Measurements from ENCODE around the gene CHST11. TPM values are rescaled to one million over a fixed set of nuclear protein-coding genes. Genes with fewer than 3 reads are reported as not detected.

Gene CHST11
- total RNA-seq, 2 donors from 2014 or later = 2.9 to 4.9 TPM

DNA sequence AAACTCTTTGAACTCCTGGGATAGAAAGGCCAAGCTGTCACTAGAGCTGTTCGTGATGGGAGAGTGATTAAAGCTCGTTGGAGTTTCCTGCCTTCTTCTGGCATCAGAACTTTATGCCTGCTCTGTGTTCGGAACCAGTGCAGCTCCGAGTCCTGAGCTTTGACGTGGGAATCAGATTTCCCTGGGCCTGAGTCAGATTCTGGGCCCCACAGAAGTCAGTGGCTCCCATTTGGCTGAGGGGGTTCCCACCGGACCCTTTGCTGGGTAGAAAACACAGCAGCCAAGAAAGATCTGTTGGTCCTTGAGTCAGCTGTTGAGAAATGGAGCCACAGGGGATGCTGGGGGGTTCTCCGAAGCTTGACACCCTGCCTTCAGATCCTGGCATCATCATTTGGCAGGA lies 238.0 kb downstream of the CHST11 start:
- no peak overlapping the region for H3K27ac ChIP-seq
- no peak for DNase-seq
- H3K36me3 ChIP-seq = no peaks in the 10 kb centered on the region
- no peak overlapping the region for H3K4me3 ChIP-seq
- intact Hi-C loops (cut with DNase I) = no loop called here
- no peaks in the 10 kb centered on the region for H3K27me3 ChIP-seq
- no peaks in the 10 kb centered on the region for H3K4me1 ChIP-seq
- no peaks in the 10 kb centered on the region for H3K9me3 ChIP-seq
- no peak overlapping the region for H3K9ac ChIP-seq (ENCODE audit: low read depth in 2 of 2, low read length in 2 of 2)
- TF ChIP-seq, protein P1, sequence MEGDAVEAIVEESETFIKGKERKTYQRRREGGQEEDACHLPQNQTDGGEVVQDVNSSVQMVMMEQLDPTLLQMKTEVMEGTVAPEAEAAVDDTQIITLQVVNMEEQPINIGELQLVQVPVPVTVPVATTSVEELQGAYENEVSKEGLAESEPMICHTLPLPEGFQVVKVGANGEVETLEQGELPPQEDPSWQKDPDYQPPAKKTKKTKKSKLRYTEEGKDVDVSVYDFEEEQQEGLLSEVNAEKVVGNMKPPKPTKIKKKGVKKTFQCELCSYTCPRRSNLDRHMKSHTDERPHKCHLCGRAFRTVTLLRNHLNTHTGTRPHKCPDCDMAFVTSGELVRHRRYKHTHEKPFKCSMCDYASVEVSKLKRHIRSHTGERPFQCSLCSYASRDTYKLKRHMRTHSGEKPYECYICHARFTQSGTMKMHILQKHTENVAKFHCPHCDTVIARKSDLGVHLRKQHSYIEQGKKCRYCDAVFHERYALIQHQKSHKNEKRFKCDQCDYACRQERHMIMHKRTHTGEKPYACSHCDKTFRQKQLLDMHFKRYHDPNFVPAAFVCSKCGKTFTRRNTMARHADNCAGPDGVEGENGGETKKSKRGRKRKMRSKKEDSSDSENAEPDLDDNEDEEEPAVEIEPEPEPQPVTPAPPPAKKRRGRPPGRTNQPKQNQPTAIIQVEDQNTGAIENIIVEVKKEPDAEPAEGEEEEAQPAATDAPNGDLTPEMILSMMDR (IDR thresholded peaks at IDR 0.05) = no peak

DNA sequence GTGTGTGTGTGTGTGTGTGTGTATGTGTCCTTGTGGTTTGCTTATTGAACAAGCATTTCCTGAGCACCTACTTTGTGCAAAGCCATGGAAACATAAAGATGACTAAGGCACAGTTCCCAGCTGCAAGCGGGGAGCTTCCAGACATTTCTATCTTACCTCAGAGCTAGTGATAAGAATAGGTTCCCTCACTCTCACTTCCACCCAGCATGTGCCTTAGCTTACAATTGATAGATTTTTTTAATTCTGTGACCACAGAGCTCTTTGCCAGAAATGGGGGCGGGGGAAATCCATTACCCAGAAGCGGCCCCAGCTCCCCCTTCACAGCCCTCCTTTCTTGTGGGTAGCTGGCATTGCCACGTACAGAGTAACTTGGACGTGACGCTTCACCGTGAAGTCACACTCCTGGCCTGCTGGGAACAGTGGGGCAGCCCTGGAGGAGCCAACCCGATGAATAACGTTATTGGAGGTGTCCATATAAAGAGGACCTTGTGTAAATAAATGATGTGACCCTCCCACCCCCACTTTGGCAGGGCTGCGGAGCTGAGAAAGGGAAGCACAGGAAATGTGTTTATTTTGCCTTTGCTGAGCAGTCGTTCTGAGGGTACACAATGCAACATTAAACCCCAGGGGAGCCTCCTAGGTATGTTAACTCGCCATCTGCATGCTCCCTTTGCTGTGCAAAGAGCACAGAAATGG lies 238.9 kb downstream of the CHST11 start:
- intact Hi-C loops (cut with DNase I) = no loop called here
- H3K27ac ChIP-seq = no peak overlapping the region
- H3K4me3 ChIP-seq = no peak overlapping the region
- H3K36me3 ChIP-seq = no peaks in the 10 kb centered on the region
- TF ChIP-seq, protein P1 (IDR thresholded peaks at IDR 0.05) = no peak
- DNase-seq = no peak
- H3K9me3 ChIP-seq = no peaks in the 10 kb centered on the region
- H3K9ac ChIP-seq (ENCODE audit: low read depth in 2 of 2, low read length in 2 of 2) = no peak overlapping the region
- no peaks in the 10 kb centered on the region for H3K27me3 ChIP-seq
- no peaks in the 10 kb centered on the region for H3K4me1 ChIP-seq

- DNase-seq = no peak
- Histone ChIP-seq H3K9ac (ENCODE audit: low read depth in 2 of 2, low read length in 2 of 2) (no peak overlapping the region), H3K27me3 (no peaks in the 10 kb centered on the region), H3K9me3 (no peaks in the 10 kb centered on the region), H3K4me1 (no peaks in the 10 kb centered on the region), H3K36me3 (no peaks in the 10 kb centered on the region), H3K4me3 (no peak overlapping the region), H3K27ac (no peak overlapping the region)
- intact Hi-C loops (cut with DNase I) = no loop called here
- TF ChIP-seq, protein P1 (IDR thresholded peaks at IDR 0.05) = no peak
Measured at GRCh38 chr12:104697186-104697585, 240.4 kb downstream of the CHST11 start.

- Histone ChIP-seq H3K27ac (no peak overlapping the region), H3K9ac (ENCODE audit: low read depth in 2 of 2, low read length in 2 of 2) (no peak overlapping the region), H3K9me3 (no peaks in the 10 kb centered on the region), H3K27me3 (no peaks in the 10 kb centered on the region), H3K4me3 (no peak overlapping the region), H3K36me3 (no peaks in the 10 kb centered on the region), H3K4me1 (no peaks in the 10 kb centered on the region)
- no peak for DNase-seq
- TF ChIP-seq, protein P1 (IDR thresholded peaks at IDR 0.05) = no peak
- intact Hi-C loops (cut with DNase I) = no loop called here
Measured at GRCh38 chr12:104698871-104699270, 242.1 kb downstream of the CHST11 start.

DNA sequence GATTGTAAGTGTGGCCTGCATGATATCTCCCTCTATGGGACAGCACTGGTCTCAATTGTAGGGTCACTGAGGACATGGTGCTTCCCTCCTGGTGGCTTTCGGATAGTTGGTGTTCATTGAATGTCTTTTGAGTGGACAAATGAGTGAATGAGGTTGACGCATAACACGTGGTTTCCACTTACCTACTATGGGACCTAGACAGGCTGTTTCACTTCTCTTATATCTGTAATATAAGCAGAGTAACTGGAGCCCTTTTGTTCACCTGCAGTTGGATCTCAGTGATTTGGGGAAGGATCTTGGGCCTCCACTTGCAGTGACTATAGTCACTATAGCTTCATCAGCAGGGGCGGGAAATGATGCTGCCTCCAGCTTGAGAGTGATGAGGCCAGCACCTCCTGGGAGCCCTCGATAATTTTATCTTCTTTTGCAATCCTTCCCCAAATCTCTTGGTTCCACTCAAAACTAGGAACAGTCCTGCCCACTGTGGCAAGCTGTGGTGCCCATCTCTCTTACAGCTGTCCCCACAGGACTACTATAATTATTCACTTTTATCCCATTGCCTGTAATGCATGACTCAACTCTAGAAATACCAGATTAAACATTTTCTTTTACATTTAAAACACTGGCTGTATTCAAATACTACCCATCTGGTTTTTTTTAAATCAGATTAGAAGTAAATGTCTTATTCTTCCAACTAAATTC lies 242.9 kb downstream of the CHST11 start:
- Histone ChIP-seq H3K27ac (no peak overlapping the region), H3K9me3 (no peaks in the 10 kb centered on the region), H3K9ac (ENCODE audit: low read depth in 2 of 2, low read length in 2 of 2) (no peak overlapping the region), H3K27me3 (no peaks in the 10 kb centered on the region), H3K4me3 (no peak overlapping the region), H3K4me1 (no peaks in the 10 kb centered on the region), H3K36me3 (no peaks in the 10 kb centered on the region)
- TF ChIP-seq, protein P1 (IDR thresholded peaks at IDR 0.05) = no peak
- DNase-seq = no peak
- intact Hi-C loops (cut with DNase I) = no loop called here
